GM21723 (cell line): ENCODE results near the gene PSKH1.

ENCODE experiments used
- ATAC-seq: cut with Tn5 transposase; IDR thresholded peaks from one replicate; pipeline ENCODE4 v1.9.1; 2021; ENCODE audit warnings: mild to moderate bottlenecking, moderate library complexity; ENCODE audit not compliant: unreplicated experiment

Gene PSKH1

GRCh38 chr16:67977005-67977404 is 84.0 kb downstream of the PSKH1 start:
- no peak for ATAC-seq

DNA sequence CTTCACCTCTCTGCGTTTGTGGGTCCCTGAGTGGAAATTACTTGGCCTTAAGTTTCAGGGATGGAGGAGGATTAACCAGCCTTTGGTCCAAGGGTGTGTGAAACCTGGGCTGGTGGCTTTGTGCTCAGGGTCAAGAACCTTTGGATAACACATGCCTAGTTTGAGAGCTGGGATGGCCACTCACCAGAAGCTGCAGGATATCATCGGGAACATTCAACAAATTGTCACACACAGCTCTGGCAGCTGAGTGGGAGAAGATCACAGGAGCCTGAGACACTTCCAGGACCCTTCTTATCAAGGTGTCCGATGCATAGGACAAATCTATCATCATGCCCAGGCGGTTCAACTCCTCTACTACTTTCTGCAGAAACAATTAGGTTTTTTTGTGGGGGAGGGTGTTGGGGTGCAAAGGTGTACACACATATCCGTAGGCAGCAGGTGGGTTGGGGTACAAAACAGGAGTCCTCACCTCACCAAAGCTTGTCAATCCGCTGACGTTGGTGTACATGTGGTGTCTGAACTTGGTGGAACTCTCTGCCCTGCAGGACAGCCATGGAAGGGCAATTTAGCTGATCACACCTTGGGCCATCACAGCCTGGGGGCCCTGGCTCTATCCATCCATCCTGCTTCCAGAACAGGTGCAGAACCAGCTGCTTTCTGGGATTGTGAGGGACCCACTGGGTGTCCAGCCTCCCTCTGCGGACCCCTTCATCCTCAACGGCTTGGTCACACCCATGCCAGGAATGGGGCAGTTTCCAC is 84.6 kb downstream of the PSKH1 start:
- no peak for ATAC-seq
